Omental fat pad (tissue), 4 donors: Measurements from ENCODE around the gene B3GALT5. TPM values are rescaled to one million over a fixed set of nuclear protein-coding genes. Genes with fewer than 3 reads are reported as not detected.

ENCODE experiments used
- ATAC-seq: fragments of 150-250 bp; one replicate; pipeline ENCODE4 v1.9.1; 2016; ENCODE audit warnings: mild to moderate bottlenecking, moderate library complexity; ENCODE audit not compliant: low FRiP score
- DNase-seq: peaks from one replicate; pipeline ENCODE4 v3.0.0-alpha.2; 2019; ENCODE audit warnings: low spot score
- total RNA-seq, 4 donors: library from RNA; depleted of rRNA; stranded (reverse); fragments of >200 nt; gene quantifications; one replicate each; pipeline ENCODE4 v1.1.0, GENCODE V29; 2016
- TF ChIP-seq, protein P1 (sequence below), 3 donors: fragments of 450-650 bp; IDR thresholded peaks; one replicate each; pipeline ENCODE4 v1.5.1; 2016 to 2017; ENCODE audit warnings: antibody characterized with exemption in 3 of 3, mild to moderate bottlenecking in 3 of 3, moderate library complexity in 2 of 3

The B3GALT5 gene
- total RNA-seq, 4 donors from 2014 or later: not detected

GRCh38 chr21:39625211-39625895 is 12.6 kb downstream of the B3GALT5 start:
- TF ChIP-seq, protein P1, sequence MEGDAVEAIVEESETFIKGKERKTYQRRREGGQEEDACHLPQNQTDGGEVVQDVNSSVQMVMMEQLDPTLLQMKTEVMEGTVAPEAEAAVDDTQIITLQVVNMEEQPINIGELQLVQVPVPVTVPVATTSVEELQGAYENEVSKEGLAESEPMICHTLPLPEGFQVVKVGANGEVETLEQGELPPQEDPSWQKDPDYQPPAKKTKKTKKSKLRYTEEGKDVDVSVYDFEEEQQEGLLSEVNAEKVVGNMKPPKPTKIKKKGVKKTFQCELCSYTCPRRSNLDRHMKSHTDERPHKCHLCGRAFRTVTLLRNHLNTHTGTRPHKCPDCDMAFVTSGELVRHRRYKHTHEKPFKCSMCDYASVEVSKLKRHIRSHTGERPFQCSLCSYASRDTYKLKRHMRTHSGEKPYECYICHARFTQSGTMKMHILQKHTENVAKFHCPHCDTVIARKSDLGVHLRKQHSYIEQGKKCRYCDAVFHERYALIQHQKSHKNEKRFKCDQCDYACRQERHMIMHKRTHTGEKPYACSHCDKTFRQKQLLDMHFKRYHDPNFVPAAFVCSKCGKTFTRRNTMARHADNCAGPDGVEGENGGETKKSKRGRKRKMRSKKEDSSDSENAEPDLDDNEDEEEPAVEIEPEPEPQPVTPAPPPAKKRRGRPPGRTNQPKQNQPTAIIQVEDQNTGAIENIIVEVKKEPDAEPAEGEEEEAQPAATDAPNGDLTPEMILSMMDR (IDR thresholded peaks at IDR 0.05): no peak
- no peak for ATAC-seq
- DNase-seq: no peak

GRCh38 chr21:39628385-39628784 is 15.6 kb downstream of the B3GALT5 start:
- ATAC-seq: no peak
- DNase-seq: no peak
- TF ChIP-seq, protein P1 (IDR thresholded peaks at IDR 0.05): no peak

GRCh38 chr21:39630191-39630591 is 17.5 kb downstream of the B3GALT5 start:
- DNase-seq: no peak
- TF ChIP-seq, protein P1 (IDR thresholded peaks at IDR 0.05): no peak
- no peak for ATAC-seq

DNA sequence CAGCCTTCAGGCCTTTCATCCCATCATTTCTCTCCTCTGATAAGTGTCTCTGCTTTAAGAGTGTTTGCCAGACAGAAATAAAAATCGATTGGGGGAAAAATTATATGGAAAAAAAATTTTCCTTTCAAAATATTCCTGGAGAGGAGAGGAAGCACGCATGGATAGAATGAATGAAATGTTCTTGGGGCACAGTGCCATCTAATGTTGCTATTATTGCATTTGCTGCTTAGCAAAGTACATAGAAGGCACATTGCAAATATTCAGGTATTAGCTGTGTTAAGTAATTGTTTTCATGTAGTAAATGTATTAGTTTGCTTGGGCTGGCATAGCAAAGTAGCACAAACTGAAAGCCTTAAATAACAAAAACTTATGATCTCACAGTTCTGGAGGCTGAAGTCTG is 18.1 kb downstream of the B3GALT5 start:
- ATAC-seq: no peak
- TF ChIP-seq, protein P1 (IDR thresholded peaks at IDR 0.05): no peak
- no peak for DNase-seq

- DNase-seq (no peak), ATAC-seq (no peak)
- TF ChIP-seq, protein P1 (IDR thresholded peaks at IDR 0.05): no peak
Measured at GRCh38 chr21:39631842-39632562, 19.3 kb downstream of the B3GALT5 start.

- DNase-seq: no peak
- ATAC-seq: no peak
- TF ChIP-seq, protein P1 (IDR thresholded peaks at IDR 0.05): no peak
Measured at GRCh38 chr21:39632796-39633442, 20.2 kb downstream of the B3GALT5 start.
